Activated CD4-positive, alpha-beta T cell treated with anti-CD3 and anti-CD28 coated beads for 4 hours (primary cell): ENCODE data around the gene ADCY7.
"Not testable (repeated sequence)": the region's sequence is repeated elsewhere in the genome, so short reads cannot be mapped to it uniquely, and the experiment has no call there.

ENCODE experiments used
- DNase-seq, 2 donors: peaks; one replicate each; pipeline ENCODE4 v3.0.0-alpha.2; 2020

Gene ADCY7

DNA sequence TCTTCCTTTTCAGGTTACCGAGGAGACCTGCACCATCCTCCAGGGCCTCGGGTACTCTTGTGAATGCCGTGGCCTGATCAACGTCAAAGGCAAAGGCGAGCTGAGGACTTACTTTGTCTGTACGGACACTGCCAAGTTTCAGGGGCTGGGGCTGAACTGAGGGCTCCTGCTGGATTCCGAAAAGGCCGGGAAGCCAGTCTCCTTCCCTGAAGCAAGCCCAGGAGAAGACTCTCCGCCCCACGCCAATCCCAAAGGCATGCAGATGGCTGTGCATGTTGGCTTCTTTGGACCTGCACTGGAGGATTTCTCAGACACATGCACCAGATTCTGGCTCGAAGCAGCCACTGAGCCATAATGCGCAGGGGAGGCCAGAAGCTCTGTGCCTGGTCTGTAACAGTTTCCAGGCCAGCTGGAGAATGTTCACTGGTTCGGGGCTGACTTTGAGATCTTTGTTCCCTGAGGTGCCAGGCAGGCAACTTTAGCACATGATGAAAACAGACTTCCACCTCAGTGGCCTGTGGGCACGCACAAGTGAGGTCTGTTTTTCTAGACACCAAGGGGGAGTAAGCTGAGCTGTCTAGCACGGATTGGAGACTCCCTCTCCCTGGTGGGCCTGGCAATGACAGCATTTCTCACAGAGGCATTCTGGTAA lies 49.1 kb downstream of the ADCY7 start:
- no peak for DNase-seq

DNA sequence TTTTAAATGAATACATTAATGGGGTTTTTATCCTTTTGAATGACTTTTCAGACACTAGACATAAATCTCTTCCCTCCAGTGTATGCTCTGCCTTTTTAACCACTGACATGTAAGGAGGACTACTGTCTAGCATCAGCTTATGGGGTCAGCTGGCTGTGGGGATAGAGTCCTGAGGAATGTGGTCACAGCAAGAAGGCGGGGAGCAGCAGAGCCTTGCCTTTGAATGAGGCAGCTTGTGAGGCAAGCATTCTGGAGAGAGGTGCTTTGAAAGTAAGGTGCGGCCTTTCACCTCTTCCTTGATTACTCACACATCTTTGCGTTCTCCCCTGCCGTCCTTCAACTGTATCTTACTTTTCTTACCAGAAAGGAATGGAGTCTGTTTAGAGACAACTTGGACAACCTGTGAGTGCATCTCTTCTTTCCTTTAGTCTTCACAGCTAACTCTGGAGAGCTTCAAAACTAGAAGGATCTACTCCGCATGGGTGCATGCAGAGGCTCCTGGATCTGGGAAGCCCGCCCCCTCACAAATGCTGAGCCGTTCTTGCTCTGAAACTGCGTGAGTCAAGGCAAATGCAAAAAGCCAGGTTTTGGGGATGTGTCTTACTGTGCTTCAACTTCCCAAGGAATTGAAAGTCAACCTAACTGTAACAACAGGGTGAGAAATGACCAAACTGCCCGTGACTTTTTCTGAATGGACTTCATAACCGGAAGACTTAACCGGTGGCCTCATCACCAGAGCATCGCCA lies 49.9 kb downstream of the ADCY7 start:
- no peak for DNase-seq

DNA sequence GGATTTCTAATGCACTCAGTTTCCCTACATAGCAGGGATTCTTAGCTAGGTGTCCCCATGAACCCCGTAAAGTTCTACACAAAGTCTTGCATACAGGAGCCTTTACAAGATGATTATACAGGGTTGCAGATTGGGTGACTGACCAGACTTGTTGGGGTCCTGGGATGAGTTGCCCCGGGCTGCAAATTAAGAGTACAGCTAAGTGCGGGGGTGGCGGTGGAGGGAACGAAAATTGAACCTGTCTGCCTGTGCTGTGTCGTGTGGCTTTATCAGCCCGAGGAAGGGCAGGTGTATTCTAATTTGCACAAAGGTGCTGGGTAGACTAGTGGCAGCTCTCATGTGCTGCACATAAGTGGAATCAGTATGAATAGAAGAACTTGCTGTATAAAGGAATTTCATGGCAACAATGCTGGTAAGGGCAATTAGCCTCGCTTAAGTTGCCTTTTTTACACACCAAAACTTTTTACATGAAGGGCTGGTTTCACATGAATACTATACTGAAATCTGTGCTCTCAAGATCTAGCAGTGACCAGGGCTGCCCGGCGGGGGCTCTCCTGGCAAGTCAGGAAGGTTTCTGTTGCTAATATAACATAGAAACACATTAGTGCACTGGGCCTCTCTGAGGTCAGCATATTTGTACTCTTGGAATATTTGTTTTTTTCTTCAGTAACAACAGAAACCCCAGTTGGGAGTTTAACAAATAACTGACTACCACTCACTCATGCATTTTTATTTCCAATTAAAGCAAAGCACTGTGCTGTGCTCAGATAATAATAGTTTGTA lies 50.7 kb downstream of the ADCY7 start:
- DNase-seq = no peak

DNA sequence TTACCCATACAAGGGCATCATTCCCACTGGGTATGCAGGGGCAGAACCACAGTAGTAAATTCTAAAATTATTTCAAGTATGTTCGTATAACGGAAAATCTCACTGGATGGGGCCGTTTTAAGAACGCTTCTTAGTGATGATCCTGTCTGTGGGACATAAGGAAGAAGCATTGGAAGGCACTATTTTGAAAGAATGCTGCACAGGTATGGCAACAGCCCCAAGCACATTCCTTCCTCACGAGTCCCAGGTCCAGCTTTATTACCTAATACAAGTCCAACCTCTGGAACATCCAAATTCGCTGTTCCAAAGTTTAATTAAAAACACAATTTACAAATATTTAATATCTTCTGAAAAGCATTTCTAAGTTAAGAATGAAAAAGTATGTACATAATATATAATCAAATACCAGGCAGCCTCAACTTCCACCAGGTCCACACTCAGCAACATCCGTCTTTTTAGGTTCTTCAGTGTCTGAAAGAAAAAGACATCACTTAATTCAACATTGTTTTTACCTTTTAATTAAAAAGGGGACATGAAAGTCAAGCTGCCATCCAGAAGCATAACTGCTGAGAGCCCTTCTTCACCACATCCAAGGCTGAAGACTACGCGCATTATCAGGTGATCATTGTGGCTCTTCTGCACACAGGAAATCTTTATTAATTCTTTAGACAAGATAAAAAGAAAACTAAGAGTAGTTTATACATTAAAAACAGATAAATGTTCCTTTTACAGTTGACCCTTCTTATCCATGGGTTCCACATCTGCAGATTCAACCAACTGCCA lies 52.6 kb downstream of the ADCY7 start:
- no peak for DNase-seq

DNA sequence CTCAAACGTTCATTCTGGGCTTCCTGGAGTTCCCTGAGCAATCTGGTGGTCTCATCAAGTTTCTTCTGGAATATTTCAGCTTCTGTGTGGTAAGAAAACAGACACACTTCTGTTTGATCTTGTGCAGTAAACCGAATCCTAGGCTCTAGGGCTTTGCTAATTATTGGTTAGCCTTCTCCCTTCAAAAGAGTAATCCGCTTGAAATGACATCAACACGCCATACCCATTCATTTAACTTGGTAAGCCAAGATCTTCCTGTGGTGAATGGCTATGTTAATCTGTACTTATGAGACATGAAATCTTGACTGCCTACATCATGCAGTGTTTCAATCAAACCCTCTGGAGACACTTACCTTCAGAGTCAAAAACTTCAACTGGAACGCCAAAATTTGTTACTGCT lies 54.0 kb downstream of the ADCY7 start:
- no peak for DNase-seq

DNA sequence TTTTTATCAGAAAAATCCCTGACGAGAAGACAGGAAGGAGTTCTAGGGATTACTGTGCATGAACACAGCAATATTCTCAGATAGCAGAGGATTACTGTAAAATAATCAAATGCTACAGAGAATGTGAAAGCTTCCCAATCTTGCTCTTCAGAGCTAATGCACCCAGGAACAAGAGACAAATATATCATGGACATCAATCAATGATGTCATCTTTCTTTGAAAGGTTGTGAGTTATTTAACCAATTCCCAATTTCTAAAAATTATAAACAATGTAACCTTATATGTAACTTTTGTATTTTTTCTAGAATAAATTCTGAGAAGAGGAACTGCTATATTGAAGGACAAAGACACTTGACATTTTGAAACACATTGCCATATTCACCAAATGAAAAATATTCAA lies 56.0 kb downstream of the ADCY7 start:
- DNase-seq = no peak

DNA sequence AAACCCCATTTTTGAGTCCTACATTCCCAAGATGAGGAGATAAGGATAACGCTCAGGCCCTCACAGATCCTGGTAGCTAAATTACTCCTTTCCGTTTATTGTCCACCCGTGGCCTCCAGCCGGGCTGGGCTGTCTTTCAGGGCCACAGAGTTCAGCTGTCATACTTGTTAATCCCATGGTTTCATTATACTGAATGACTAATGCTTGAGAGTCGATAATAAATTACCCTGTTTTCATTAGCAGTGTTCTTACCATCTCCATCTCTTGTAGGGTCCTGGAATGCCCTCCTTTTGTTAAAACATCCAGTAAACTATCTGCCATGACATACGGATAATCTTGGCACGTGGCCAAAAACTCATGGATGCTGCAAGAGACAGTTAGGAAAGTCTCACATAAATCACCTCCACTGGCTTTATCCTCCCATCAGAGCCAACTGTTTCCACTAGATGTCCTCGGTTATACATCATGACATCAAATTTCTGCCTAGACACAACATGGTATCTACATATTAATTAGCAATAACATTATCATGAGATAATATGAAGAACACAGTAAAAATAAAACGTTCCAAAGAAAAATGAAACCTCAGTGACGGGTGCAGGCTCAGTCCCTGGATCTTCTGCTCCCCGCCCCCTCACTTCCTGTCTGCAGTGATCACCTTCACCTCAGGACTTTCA lies 57.1 kb downstream of the ADCY7 start:
- DNase-seq = no peak

DNA sequence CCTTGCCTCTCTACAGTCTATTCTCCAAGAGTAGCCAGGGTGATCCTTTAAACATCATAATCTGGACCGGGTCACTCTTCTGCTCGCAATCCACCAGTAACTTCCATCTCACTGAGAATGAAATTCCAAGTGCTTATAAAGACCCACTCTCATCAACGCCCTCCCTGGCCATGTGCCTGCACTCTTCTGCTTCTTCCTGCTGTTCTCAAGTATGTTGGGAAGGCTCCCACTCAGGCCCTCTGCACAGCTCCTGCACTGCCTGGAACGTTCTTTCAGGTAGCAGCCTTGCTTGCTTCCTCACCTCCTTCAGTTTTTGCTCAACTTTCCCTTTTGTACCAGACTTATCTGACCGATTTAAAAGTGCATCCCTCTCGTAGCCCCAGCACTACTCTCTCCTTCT lies 58.0 kb downstream of the ADCY7 start:
- DNase-seq = no peak

DNA sequence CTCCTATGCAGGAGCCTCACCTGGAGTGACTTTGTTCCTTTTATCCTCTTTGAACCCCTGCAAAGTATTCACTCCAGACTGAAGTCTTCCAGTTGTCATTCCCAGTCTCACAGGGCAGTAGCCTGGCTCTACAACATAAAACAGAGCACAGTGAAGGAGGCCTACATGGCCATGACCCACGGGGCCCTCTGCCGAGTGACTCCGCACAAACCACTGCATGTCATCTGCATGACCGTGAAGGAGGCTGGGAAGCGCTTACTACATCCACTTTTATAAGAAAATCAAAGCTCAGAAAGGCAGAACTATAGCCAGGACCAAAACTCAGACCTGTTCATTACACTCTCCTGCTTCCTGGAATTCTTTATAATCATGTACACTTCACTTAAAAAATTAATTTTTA lies 59.9 kb downstream of the ADCY7 start:
- DNase-seq = no peak

DNA sequence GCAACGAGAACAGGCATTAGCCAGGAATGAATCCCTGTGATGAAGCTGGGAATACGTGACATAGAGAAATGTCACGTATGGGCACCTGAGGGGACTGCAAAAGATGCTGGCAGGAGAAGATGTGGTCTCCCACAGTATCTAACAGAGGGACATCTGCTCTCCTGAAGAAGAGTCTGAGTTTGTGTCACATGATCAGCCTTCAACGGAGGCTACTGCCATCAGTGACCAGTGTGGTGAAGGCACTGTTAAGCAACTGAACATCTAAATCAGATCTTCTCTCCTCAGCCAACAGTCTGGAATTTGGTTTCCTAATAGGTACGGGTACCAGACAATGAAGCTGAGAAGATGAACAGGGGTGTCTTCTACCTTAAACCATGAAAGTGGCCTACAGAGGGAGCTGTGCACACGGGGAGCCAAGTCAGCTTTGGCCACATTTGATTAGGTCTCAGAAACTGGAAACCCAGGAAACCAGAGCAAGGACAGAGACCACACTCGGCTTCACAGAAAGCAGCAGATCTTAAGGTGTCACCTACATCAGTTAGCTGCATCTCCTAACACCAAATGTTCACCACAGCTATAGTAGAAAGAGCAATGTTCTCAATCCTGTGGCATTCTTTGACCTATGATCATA lies 60.6 kb downstream of the ADCY7 start:
- DNase-seq = peak; percentile 40 to 69

DNA sequence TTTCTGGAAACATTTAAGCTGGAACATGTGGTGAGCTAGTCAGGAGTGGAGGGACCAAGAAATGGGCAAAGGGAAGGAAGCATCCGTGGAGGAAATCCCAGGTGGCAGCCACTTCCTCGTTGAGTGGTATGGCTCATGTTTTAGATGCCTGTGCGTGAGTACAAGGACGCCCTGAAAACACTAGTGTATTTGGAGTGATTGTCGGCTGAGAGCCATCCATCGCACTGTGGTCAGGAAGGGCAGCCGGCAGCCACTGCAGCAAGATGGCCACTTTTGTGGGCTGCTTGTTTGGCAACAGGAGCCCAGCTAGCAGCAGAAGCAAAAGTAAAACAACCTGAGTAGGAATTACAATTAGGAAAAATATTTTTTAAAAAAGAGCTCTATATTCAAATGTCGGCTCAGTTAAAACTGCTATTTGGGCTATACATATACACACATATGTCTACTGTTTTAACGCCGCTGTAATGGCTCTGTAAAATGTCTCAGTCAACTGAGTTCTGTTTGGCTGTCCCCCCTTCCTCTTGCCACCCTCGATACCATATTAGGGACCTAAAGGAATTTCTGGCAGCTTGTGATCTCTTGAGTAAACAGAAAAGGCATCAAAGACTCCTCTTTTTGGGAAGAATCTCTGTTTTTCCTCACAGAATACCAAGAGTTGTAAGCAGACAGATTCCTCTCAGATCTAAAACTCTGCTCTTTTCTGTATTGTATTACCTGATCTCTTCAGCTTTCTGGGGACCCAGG lies 63.3 kb downstream of the ADCY7 start:
- DNase-seq = no peak

DNA sequence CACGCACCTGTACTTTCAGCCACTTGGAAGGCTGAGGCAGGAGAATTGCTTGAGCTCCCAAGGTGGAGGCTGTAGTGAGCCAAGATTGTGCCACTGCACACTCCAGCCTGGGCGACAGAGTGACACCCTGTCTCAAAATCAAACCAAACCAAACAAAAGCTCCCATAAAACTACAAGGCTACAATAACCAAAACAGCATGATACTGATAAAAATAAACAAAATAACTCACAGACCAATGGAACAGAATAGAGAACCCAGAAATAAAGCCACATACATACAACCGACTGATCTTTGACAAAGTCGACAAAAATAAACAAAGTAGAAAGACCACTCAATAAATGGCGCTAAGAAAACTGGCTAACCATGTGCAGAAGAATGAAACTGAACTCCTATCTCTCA lies 65.2 kb downstream of the ADCY7 start:
- no peak for DNase-seq

DNA sequence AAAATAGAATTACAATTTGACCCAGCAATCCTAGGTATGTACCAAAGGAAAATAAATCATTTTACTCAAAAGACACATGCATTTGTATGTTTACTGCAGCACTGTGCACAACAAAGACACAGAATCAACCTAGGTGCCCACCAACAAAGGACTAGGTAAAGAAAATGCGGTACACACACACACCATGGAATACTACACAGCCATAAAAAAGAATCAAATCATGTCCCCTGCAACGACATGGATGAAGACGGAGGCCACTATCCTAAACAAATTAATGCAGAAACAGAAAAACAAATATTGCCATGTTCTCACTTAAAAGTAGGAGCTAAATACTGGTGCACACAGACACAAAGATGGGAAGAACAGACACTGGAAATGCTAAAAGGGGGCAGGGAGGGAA lies 66.2 kb downstream of the ADCY7 start:
- no peak for DNase-seq

DNA sequence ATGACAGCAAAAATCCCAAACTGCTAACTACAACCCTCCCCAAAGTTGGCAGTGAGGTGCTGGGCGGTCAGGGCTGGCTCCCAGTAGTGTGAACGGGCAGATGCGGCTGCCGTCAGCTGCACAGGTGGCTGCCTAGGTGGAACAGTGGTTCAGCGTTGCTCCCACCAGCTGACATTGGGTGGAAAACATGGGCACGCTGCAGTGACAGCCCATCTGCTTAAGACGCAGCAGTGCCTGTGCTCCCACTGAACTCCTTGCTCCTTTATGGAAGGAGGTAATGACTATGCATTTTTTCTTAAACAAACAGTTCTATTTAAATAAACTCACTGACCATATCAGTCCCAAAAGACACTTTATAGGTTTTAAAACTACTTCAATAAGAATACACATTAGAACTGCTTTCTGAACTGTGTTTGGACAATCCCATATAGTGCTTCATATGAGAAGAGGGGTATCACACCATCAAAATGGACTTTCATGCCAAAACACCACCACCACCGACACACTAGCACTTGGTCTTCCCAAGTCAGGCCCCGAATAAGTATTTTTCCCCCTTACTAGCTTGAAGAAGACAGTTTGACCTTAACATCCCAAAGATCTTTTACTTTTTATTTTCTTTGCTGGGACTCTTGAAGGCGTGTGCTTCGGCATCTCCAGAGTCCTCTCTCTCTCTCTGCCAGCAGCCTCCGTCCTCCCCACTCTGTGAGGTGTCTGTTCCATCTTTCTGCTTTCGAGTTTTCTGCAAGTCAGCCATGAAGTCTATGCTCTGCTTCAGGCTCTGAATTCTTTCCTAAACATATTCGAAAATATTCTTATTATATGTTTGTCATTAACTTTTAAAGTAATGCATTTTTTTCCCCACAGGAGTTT lies 68.0 kb downstream of the ADCY7 start:
- no peak for DNase-seq

DNA sequence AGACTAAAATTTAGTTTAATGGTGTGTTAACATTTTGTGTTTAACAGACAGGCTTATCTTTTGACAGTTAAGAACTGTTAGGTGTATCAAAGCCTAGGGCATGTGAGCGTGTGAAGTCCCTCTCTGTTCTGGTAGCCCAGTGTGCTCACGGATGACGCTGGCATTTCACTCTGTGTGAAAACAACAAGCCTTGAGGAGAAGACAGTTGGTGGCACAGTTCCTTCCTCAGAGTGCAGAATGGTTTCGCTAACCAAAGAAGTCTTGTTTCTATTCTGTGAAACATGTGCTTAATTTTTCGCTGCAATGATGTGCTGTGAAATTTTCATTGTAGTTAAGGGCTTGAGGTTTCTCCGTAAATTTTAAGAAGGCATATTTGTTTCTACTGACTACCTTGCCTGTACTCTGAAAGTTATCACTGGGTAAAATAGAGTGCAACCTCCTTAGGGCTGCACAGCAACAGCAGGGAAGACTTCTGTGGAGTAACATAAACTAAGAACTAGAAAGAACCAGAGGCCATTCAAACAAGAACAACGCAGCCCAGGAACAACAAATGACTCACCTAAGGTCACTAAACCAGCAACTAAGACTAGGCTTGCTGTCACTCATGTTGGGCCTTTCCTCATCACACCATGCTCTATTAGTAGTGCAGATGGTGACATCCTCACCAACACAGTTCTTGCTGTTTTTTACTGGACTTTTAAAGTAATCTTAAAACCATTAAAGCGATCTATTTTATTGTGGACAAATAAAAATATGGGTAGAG lies 69.0 kb downstream of the ADCY7 start:
- peak in 1 of 2 donors; percentile 38 for DNase-seq

DNA sequence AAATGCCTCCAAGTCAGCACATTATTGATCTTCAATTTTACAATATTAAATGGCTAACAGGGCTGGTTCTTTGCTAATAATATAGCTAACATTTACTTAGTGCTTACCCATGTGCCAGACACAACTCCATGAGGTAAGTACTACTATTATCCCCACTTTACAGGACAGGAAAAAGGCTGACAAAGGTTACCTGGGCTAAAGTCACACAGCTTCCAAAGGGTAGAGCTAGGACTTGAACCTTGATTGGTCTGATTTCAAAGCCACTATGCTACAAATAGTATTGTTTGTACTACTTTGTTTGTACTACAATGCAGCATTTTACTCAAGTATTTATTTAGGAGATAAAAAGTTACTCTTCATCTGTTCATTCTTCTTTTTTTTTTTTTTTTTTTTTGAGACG lies 70.5 kb downstream of the ADCY7 start:
- no peak for DNase-seq

DNA sequence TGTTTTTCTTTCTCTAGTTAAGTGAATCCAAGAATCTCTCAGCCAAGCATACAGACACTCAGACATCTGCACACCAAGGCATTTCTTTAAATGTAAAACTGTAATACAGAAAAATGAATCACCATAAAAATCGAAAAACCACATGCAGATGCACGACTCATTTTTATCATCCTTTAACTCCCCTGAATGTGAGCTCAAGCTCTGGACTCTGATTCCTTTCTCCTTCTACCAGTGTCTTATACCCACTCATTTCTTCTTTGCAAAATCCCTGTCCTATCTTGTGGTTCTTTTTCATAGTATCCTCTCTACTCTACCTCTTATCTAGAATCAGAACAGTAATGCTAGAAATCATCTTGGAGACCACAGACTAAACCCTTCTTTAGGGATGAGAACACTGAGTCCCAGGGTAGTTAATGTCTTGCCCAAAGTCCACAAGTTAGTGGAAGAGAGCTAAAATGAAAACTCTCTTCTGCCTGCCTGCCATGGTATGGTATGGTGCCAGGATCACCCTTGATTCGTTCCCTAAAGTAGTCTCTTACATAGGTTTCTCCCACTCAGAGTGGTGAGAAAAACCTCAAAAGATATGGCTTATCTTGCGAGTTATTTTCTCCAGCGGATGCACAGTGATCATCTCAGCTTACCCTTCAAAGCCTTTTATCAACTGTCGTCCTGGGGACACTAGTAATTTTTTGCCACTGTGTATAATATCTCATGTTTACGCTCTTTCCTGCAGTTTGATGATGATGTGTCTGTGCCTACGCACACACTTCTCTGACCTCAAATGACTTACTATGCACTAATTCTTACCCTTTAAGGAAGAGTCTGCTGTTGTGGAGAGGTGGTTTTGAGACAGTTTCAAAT lies 72.2 kb downstream of the ADCY7 start:
- peak in 1 of 2 donors; percentile 42 for DNase-seq

DNA sequence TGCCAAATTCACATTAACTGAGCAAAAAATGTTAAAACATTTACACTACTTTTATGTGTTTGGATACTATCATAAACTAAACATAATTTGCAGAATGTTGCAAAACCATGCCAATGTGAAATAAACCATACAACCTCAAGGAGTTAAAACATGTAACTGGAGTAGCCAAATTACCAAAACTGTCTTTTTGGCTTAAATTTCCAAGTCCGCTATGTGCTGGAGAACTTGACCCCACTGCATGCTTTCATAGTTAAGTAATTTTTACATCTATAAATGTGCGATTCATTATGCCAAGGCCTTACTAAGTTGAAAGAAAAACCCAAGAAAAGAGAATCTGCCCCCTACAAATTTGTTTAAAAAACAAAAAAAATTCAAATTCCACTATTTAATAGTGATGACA lies 74.2 kb downstream of the ADCY7 start:
- DNase-seq = no peak

DNA sequence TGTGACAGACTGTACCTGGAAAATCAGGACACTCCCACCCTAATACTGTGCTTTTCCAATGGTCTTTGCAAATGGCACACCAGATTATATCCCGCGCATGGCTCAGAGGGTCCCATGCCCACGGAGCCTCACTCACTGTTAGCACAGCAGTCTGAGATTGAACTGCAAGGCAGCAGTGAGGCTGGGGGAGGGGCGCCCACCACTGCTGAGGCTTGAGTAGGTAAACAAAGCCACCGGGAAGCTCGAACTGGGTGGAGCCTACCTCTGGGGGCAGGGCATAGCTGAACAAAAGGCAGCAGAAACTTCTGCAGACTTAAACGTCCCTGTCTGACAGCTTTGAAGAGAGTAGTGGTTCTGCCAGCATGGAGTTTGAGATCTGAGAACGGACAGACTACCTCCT lies 77.2 kb downstream of the ADCY7 start:
- DNase-seq = not testable (repeated sequence)
